ENCODE measurements around the gene WDFY4. TPM values are rescaled to one million over a fixed set of nuclear protein-coding genes. Genes with fewer than 3 reads are reported as not detected.
A peak's percentile ranks its signal among the peaks of the same experiment; 100 is the strongest.

Gene WDFY4
- total and polyA plus RNA-seq, 2 experiments from 2014 or later: 0.14 TPM; not detected in 1

- Histone ChIP-seq H3K9me2 (ENCODE audit: insufficient read depth) (no peaks in the 10 kb centered on the region), H3K79me2 (replicated peaks; ENCODE audit: insufficient read depth) (no peaks in the 10 kb centered on the region), H3F3A (replicated peaks; ENCODE audit: low read depth) (no peaks in the 10 kb centered on the region), H3K27ac (ENCODE audit: low read depth) (no peak overlapping the region), H3K36me3 (ENCODE audit: insufficient read depth) (no peaks in the 10 kb centered on the region), H3K4me2 (no peak overlapping the region), H2AFZ (peak overlapping the region; percentile 72; the same call in 1 of the 2 replicates), H3K4me3 (no peak overlapping the region), H4K20me1 (replicated peaks; ENCODE audit: insufficient read depth) (no peaks in the 10 kb centered on the region), H3K27me3 (ENCODE audit: insufficient read depth) (no peaks in the 10 kb centered on the region), H3K4me1 (ENCODE audit: insufficient read depth) (no peaks in the 10 kb centered on the region)
- ATAC-seq (no peak), DNase-seq (ENCODE audit: low spot score) (no peak)
- Mint-ChIP-seq H3K27ac (no peak overlapping the region), H3K9me3 (no peaks in the 10 kb centered on the region; the same call in 2 of the 3 replicates), H3K36me3 (ENCODE audit: low read depth) (no peaks in the 10 kb centered on the region), H3K4me1 (peaks cover 8% of the 10 kb centered on the region), H3K27me3 (ENCODE audit: insufficient read depth, low read depth, poor library complexity) (peaks cover 2% of the 10 kb centered on the region), H3K4me3 (no peak overlapping the region)
- no peak for TF ChIP-seq STAT1 (IDR thresholded peaks at IDR 0.05; ENCODE audit: unreplicated experiment)
- no peak for TF ChIP-seq ZNF331 (CRISPR knock-in tag; IDR thresholded peaks at IDR 0.05; ENCODE audit: low read depth)
- no peak for TF ChIP-seq ZNF114 (CRISPR knock-in tag; IDR thresholded peaks at IDR 0.05)
- no peak for TF ChIP-seq POLR2AphosphoS5 (IDR thresholded peaks at IDR 0.05; ENCODE audit: low read depth)
- TF ChIP-seq EZH2phosphoT487 (IDR thresholded peaks at IDR 0.05; ENCODE audit: unreplicated experiment): no peak
- no peak for TF ChIP-seq ETS1 (IDR thresholded peaks at IDR 0.05)
- TF ChIP-seq ZNF462 (CRISPR knock-in tag; IDR thresholded peaks at IDR 0.05): no peak
- no peak for TF ChIP-seq CTCF (conservative IDR thresholded peaks at IDR 0.05; ENCODE audit: low read depth in 2 of 2)
- TF ChIP-seq CREB1 (CRISPR knock-in tag; IDR thresholded peaks at IDR 0.05; ENCODE audit: low read depth): no peak
- TF ChIP-seq JUNB (IDR thresholded peaks at IDR 0.05; ENCODE audit: unreplicated experiment): no peak
- TF ChIP-seq EZH2 (IDR thresholded peaks at IDR 0.05; ENCODE audit: low read depth, unreplicated experiment): no peak
- no peak for TF ChIP-seq REST (IDR thresholded peaks at IDR 0.05; ENCODE audit: unreplicated experiment)
- TF ChIP-seq NANOG (IDR thresholded peaks at IDR 0.05; ENCODE audit: borderline replicate concordance): no peak
Observed at GRCh38 chr10:48759113-48759901, 74.6 kb downstream of the WDFY4 start.
